ENCODE data around the gene MYH9.

DNA sequence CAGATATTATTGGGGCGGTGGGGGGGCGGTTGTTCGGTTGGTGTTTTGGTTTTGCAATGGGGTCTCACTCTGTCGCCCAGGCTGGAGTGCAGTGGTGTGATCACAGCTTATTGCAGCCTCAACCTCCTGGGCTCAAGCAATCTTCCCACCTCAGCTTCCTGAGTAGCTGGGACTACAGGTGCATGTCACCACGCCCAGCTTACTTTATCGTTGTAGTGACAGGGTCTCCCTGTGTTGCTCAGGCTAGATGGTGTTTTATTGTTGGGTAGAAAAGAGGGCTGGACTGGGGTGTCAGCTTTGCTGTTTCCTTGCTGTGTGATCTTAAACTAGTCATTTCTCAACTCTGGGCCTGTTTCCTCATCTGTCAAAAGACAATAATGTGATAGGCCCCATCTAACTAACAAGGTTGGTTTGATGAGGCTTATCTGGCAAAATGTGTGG, 17.5 kb upstream of the MYH9 start:
- TF ChIP-seq CTCF (IDR thresholded peaks at IDR 0.05) (no peak), POLR2AphosphoS5 (IDR thresholded peaks at IDR 0.05; ENCODE audit: low read depth, low read length) (no peak), RFX5 (IDR thresholded peaks at IDR 0.05; ENCODE audit: low read length) (no peak), EP300 (IDR thresholded peaks at IDR 0.05; ENCODE audit: borderline replicate concordance in 1 of 2, low read depth in 1 of 2, low read length in 1 of 2) (no peak), SMC3 (IDR thresholded peaks at IDR 0.05; ENCODE audit: low read depth, low read length) (no peak), MEF2A (IDR thresholded peaks at IDR 0.05; ENCODE audit: borderline replicate concordance, low read depth) (no peak)

All from SK-N-SH (cell line).